ENCODE results near the gene UBE2H. TPM values are rescaled to one million over a fixed set of nuclear protein-coding genes. Genes with fewer than 3 reads are reported as not detected.

UBE2H gene
- total and polyA plus RNA-seq, 2 experiments from 2014 or later = 73.4 to 98.9 TPM

GRCh38 chr7:129914536-129915272, 38.1 kb downstream of the UBE2H start:
- Histone ChIP-seq H3K4me3 (no peak overlapping the region), H3K4me1 (ENCODE audit: insufficient read depth) (peaks cover 24% of the 10 kb centered on the region), H3K4me2 (peak overlapping the region; percentile 22), H3K9me2 (replicated peaks; ENCODE audit: insufficient read depth) (no peaks in the 10 kb centered on the region), H2AFZ (no peak overlapping the region), H4K20me1 (ENCODE audit: insufficient read depth, poor library complexity, severe bottlenecking) (peaks cover 86% of the 10 kb centered on the region), H3K27ac (peak overlapping the region; percentile 20), H3K9me3 (ENCODE audit: low read depth) (no peaks in the 10 kb centered on the region), H3K27me3 (no peaks in the 10 kb centered on the region), H3K36me3 (replicated peaks; ENCODE audit: insufficient read depth, low read depth) (no peaks in the 10 kb centered on the region), H3K79me2 (peaks cover 99% of the 10 kb centered on the region)
- no peak for DNase-seq (ENCODE audit: low spot score)
- TF ChIP-seq EZH2phosphoT487 (IDR thresholded peaks at IDR 0.05; ENCODE audit: low read depth, severe bottlenecking, unreplicated experiment) (no peak), CTCF (IDR thresholded peaks at IDR 0.05; ENCODE audit: poor library complexity) (no peak), EZH2 (IDR thresholded peaks at IDR 0.05; ENCODE audit: borderline replicate concordance) (no peak)
- 61% methylated on average over 9 of the region's 9 CpGs for WGBS (ENCODE audit: low lambda C conversion rate, missing lambda C conversion rate)

- no peak overlapping the region for H3K4me3 ChIP-seq
- H3K9me2 ChIP-seq (replicated peaks; ENCODE audit: insufficient read depth) = no peaks in the 10 kb centered on the region
- 96% methylated on average over 3 of the region's 3 CpGs for WGBS (ENCODE audit: low lambda C conversion rate, missing lambda C conversion rate)
- no peaks in the 10 kb centered on the region for H3K27me3 ChIP-seq
- H3K79me2 ChIP-seq = peaks cover 99% of the 10 kb centered on the region
- no peaks in the 10 kb centered on the region for H3K9me3 ChIP-seq (ENCODE audit: low read depth)
- no peaks in the 10 kb centered on the region for H3K36me3 ChIP-seq (replicated peaks; ENCODE audit: insufficient read depth, low read depth)
- no peak overlapping the region for H2AFZ ChIP-seq
- DNase-seq (ENCODE audit: low spot score) = no peak
- H3K4me2 ChIP-seq = no peak overlapping the region
- H3K27ac ChIP-seq = no peak overlapping the region
- H4K20me1 ChIP-seq (ENCODE audit: insufficient read depth, poor library complexity, severe bottlenecking) = peaks cover 89% of the 10 kb centered on the region
- no peak for TF ChIP-seq EZH2phosphoT487 (IDR thresholded peaks at IDR 0.05; ENCODE audit: low read depth, severe bottlenecking, unreplicated experiment)
- no peak for TF ChIP-seq CTCF (IDR thresholded peaks at IDR 0.05; ENCODE audit: poor library complexity)
- no peak for TF ChIP-seq EZH2 (IDR thresholded peaks at IDR 0.05; ENCODE audit: borderline replicate concordance)
- peaks cover 24% of the 10 kb centered on the region for H3K4me1 ChIP-seq (ENCODE audit: insufficient read depth)
These were observed 39.3 kb downstream of the UBE2H start for GRCh38 chr7:129913428-129913827.

GRCh38 chr7:129911790-129912189, 41.0 kb downstream of the UBE2H start:
- Histone ChIP-seq H3K27ac (no peak overlapping the region), H3K9me2 (replicated peaks; ENCODE audit: insufficient read depth) (no peaks in the 10 kb centered on the region), H2AFZ (no peak overlapping the region), H3K36me3 (replicated peaks; ENCODE audit: insufficient read depth, low read depth) (no peaks in the 10 kb centered on the region), H3K9me3 (ENCODE audit: low read depth) (no peaks in the 10 kb centered on the region), H3K27me3 (no peaks in the 10 kb centered on the region), H4K20me1 (ENCODE audit: insufficient read depth, poor library complexity, severe bottlenecking) (peaks cover 88% of the 10 kb centered on the region), H3K4me2 (no peak overlapping the region), H3K4me3 (no peak overlapping the region), H3K79me2 (peaks cover 96% of the 10 kb centered on the region), H3K4me1 (ENCODE audit: insufficient read depth) (peaks cover 16% of the 10 kb centered on the region)
- WGBS (ENCODE audit: low lambda C conversion rate, missing lambda C conversion rate) = 92% methylated on average over 6 of the region's 6 CpGs
- no peak for DNase-seq (ENCODE audit: low spot score)
- no peak for TF ChIP-seq EZH2phosphoT487 (IDR thresholded peaks at IDR 0.05; ENCODE audit: low read depth, severe bottlenecking, unreplicated experiment)
- no peak for TF ChIP-seq CTCF (IDR thresholded peaks at IDR 0.05; ENCODE audit: poor library complexity)
- TF ChIP-seq EZH2 (IDR thresholded peaks at IDR 0.05; ENCODE audit: borderline replicate concordance) = no peak
